ENCODE measurements around the gene WFDC1.

Gene WFDC1

DNA sequence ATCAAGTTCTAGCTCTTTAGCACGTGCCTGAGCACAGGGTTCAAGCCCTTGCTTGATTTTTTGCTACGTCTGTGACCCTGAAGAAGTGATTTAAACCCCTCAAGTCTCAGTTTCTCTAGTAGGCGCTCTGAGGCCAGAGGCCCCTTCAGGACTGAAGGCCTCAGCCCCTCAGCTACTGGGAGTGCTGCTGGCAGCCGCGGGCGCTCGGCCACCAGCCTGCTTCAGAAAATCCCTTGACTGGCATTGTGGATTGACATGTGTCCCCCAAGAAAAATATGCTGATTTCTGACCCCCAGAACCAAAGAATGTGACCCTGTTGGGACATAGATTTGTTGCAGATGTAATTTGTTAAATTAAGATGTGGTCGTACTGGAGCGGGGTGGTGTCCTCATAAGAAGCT is 20.2 kb upstream of the WFDC1 start:
- DNase-seq = no peak

DNA sequence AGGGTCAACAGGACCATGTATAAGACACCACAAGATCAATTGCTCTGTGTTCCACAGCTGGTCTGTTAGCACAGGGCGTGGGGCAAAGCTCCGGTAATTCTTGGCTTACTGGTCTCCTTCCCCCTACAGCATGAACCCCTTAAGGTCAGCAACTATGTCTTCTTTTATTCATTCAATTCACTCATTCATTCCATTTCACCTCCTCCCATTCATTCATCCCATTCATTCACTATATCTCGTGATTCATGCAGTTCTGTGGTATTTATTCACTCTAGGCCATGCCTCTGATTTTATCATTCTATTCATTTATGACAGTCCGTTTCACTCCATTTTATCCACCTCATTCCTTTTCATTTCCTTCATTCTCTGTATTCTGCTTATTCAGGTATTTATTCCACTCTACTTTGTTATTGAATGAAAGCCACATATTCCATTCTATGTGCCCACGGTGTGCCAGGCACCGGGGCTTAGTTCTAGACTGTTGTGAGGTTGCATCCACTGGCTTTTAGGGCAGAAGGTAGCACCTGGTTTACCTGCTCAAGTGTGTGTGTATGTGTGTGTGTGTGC is 19.0 kb upstream of the WFDC1 start:
- no peak for DNase-seq

DNA sequence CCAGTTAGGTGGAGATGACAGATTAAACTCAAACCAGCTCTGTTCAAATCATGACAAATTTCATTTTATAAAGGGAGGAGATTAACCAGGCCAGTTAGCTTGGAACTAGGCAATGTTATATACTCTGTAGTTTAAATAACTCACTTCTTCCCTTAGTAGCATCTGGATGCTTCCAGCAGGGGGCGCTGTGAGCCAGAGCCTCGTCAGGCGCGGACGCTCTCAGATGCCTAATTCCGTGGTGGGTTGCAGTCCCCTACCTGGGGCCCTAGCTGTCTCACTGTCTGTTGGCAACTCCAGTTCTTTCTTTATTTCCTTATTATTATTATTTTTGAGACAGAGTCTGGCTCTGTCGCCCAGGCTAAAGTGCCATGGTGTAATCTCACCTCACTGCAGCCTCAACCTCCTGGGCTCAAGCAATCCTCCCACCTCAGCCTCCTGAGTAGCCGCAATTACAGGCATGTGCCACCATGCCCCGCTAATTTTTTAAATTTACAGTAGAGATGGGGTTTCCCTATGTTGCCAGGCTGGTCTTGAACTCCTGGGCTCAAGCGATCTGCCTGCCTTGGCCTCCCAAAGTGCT is 17.3 kb upstream of the WFDC1 start:
- DNase-seq = no peak

DNA sequence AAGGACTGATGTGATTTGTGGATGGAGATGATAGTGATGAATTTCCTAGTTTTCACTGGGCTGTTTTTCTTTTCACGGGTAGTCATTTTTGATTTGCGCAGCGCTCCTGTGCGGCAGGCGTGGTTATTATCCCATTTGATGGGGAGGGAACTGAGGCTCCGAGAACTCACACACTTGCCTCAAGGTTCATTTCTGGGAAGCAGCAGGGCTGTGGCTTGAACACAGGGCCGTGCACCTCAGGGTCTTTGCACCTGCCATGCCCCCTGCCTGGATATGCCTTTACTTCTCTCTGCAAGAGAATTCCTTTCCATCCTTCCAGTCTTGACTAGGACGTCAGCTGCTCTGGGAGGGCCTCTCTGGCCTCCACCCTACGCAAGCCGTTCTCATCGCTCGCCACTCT is 16.3 kb upstream of the WFDC1 start:
- no peak for DNase-seq

DNA sequence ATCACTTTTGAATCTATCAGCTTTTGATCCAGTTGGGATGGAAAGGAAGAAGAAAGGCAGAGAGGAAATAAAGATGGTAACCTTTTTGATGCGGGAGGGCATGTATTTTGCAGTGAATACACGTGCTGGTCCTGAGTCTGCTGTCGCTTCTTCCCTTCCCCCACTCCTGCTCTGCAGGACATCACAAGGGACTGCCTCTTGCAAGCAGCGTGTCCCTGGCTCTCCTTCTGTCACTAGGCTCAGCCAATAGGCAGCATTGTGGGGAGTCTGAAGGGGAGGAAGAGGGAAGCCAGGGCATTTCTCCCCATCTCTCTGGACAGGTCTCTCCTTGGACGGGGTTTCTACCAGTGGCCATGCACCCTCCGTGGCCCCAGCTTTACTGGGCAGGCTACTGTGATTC is 15.7 kb upstream of the WFDC1 start:
- no peak for DNase-seq

DNA sequence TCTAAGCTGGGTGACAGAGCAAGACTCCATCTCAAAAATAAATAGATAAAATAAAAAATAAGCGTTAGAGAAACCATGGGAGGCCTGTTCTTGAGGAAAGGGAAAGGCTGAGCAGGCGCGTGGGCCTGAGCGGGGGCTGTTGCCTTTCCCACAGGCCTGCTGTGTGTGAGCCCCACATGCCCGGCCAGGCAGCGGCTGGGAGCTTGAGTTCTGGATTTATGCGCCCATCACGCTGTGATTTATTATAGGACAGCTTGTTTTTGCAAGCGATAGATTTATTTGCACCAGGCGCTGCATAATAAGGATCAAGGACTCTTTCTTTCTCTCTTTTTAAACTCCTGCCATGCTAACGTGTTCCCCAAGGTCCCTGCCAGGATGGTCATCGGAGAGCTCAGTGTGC is 14.8 kb upstream of the WFDC1 start:
- no peak for DNase-seq

DNA sequence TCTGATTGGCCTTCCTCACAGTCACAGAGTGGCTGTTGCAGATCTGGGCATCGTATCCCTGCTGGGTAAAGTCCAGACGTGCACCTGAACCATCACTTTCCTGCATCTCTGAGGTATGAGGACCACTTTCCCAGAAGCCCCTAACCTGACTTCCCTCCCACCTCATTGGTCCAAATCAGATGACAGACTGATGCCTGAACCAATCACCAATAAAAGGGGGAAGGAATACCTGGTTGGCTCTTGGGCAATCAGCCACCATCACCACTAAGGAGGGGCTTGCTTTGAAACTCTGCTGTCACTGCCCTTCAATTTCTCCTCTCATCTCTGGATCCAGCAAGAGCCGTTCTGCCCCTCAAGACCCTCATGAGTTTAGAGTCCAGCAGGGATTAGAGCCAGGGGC is 13.6 kb upstream of the WFDC1 start:
- DNase-seq = no peak

DNA sequence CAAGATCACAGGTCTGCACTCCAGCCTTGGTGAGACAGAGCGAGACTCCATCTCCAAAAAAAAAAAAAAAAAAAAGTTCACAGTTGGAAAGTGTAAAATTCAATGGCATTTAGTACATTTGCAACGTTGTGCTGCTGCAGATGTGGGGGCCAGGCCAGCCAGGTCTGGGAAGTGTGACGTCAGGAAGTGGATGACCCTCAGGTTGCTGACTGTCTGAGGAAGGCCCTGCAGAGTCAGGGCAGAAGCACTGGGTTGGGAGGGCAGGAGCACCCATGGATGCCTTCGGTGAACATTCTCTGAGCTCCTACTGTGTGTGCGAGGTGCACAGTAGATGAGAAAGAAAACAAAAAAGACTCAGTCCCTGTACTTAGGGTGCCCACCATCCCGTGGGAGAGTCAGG is 12.1 kb upstream of the WFDC1 start:
- no peak for DNase-seq

DNA sequence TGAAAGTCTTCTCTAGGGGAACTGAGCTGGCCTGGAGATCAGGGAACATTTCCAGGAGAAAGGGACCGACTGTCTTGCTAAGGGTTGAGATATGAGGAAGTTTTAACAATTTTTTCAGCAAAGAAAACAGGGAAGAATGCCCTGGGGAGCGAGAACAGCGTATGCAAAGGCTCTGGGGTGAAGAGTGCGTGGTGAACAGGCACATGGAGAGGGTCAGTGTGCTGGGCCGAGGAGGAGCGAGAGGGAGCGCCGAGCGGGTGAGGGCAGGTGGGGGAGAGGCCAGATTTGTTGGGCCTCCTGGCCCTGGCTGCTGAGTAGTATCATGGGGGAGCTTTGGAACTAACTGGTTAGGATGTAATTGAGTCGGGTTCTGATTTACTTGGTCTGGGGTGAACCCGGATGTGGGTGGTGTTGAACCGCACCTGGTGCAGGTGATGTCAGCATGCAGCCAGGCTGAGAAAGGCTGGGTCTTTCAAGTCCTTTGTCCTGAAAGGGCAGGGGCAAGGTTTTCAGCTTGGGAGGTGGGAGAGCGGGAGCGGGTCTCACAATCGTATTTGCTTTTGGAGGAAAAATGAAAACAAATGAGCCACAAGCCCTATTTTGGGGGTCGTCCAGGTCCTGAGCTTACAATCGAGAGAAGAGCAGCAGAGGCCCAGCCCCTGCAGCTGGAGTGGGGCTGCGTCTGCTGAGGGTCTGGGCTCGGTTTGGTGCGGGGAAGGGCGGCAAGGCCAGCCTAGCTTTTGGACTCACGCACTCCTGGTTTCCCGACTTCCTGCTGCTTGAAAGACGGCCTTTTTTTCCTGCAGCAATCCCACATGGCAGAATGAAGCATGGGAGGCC is 11.1 kb upstream of the WFDC1 start:
- no peak for DNase-seq

DNA sequence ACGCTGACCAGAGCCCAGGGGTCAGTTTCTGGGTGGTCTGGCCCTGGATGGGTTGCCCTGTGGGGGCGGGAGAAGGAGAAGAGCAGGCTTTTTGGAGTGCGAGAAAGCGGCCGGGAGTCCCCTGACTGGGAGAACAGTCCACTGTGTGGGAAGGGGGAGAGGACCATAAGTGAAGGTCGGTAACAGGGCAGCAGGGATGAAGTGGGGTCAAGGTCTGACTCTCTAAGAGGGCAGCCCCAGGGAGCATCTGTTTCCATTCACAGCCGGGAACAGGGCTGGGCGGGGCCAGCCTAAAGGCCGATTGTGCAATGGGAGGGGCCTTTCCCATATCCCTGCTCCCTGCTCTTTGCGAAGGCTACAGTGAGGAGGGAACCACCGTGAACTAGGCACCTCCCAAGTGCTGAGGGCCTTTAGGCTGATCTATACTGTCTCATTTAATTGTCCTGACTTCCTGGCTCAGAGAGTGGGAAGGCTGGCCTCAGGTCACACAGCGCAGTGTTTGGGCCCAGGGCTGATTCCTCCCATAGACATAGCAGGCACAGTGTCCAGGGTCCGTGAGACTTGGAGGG is 10.4 kb upstream of the WFDC1 start:
- no peak for DNase-seq

DNA sequence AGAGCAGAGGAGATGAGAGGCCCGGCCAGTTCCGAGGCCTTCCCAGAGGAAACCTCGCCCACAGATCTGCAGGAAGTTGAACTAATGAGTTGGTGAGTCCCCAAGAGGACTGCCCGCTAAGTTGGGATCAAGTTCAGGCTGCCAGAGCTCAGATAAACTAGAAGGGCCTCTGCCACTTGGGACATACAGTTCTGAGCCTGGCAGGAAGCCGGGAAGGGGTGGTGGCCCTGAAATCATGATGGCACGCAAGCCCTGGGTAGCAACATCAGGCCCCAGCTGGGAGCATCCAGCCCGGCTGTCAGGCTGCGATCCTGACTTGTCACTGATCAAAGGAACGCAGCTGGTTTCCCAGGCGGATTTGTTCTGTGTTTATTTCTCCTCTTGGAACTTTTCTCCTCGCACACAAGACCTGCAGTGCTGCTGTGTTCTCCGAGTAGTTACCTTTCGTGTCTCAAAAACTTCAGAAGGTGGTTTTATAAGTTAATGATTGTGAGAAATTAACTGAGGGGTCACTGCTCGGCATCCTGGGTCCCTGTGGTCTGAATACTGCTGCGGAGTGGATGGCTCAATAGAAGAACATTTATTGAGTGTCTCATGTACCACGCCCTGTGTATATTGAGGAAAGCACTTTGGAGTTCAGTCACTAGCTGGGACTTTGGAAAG is 8.0 kb upstream of the WFDC1 start:
- DNase-seq = no peak

DNA sequence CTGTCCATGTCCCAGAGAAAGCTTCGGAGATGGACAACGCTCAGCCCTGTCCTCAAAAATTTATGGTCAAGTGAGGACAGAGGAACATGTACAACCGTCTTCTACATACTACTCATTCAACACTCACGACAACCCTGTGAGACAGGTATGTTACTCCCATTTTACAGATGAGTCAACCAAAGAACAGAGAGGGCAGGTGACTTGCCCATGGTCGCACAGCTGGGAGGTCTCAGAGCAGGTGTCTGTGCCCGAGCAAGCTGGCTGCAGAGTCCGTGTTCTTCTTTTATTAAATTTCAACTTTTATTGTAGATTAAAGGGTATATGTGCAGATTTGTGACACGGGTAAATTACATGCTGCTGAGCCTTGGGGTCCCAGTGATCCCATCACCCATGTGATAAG is 5.8 kb upstream of the WFDC1 start:
- DNase-seq = no peak

DNA sequence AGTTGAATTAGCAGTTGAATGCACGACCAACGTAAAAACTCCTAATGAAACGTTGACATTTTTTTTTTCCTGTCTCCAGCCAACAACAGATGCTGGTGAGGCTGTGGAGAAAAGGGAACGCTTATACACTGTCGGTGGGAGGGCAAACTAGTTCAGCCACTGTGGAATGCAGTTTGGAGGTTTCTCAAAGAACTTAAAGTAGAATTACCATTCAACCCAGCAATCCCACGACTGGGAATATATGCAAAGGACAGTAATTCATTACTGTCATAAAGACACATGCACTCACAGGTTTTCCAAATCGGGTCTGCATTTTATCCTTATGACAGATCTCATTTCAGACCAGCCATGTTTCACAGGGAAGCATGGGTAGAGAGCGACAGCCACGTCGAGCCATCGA is 3.5 kb upstream of the WFDC1 start:
- no peak for DNase-seq

DNA sequence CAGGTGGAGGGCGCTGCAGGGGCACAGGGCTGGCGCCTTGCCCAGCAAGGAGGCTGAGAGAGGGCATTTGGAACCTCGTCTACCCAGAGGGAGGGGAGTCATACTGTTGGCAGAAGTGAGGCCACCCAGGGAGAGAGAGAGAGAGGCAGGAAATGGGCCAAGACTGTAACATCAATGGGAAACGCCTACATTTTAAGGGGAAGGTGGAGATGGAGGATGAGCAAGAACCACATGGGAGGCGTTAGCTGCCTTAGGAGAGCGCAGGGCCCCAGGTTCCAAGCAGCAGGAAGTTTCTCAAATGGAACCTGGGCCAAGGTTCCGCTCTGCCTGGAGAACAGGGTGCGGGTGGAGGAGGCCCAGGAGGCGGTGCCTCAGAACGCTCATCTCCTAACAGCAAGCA is 2.7 kb upstream of the WFDC1 start:
- peak; percentile 29 for DNase-seq

DNA sequence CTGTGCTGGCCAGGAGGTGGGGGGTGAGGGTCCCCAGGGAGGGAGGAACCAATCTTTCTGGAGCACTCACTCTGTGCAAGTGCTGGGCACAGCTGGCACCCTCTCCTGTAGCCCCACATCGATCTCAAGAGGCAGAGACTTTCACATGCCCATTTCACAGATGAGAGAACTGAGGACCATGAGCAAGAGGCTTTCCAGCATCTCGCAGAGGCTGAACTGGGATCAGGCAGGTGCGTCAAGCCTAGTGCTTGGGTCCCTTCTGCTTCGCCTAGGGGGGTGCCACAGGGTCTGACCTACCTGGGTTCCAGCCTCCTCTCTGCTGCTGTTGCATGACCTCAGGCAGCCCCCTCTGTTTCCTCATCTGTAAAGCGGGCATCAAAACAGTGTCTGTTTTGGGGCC is 1.3 kb upstream of the WFDC1 start:
- DNase-seq = no peak

DNA sequence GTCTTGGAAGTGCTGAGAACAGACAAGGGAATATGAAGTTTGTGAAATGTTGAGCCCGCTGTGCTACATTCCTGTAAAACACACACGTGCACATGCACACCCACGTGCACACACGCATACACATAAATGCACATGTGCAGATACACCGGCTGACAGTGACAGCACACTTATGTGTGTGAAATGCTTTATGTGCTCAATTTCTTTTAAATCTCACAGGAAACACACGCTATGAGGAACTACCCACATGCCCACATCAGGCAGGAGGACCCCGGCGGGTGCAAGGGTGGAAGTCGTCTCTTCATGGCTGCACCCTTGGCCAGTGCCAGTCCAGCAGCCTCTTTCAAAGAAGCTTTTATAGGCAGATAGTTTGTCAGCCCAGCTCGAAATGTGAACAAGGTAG is 561 bp upstream of the WFDC1 start:
- DNase-seq = no peak

DNA sequence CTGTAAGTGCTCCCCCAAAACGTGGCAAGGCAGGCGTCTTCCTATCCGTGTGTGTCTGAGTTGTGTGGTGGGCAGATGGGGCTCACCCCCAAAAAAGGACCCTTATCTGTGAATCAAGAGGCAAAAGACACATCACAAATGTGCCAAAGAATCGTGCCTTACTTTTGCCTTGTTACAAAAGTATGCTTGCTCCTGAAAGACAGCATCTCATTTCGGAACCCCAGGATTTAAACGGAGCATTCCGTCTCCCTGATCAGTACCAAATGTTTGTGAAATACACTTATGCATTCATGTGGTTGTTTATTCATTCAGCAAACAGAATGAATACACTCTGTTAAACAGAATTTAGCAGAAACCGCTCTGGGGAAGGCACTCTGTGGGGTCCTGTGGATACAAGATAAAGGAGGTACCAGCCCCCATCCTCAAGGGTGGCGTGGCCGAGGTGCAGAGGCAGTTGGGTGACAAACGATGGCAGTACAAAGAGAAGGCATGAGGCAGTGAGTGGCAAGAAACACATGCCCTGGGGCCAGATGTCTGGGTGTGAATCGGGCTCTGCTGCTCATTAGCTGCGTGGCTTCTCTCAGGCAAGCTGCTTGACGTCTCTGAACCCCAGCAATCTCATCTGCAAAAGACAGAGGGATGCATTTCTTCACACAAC is 654 bp downstream of the WFDC1 start:
- DNase-seq = no peak

DNA sequence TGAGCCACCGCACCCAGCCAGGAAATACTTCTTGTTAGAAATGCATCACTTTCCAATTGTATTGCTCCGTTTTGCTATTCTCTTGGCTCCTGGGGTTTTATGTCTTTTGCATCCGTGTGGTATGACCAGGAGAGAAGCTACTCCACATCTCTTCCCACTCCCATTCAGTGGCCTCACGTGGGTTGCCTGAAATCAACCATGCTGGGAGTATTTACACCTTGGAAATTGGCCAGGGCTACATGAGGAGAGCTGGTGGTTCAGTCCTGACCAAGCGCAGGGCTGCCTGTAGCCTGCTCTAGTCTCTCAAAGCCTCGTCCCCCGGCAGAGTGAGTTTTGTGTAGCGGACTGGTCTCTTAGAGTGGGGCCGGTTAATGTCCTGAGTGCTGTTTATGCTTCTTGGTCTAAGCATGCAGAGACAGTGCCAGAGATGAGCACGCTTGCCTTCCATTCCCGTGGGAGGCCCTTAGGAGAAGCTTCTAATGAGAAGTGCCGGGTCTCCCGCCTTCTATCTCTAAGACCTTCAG is 3.8 kb downstream of the WFDC1 start:
- DNase-seq = no peak

DNA sequence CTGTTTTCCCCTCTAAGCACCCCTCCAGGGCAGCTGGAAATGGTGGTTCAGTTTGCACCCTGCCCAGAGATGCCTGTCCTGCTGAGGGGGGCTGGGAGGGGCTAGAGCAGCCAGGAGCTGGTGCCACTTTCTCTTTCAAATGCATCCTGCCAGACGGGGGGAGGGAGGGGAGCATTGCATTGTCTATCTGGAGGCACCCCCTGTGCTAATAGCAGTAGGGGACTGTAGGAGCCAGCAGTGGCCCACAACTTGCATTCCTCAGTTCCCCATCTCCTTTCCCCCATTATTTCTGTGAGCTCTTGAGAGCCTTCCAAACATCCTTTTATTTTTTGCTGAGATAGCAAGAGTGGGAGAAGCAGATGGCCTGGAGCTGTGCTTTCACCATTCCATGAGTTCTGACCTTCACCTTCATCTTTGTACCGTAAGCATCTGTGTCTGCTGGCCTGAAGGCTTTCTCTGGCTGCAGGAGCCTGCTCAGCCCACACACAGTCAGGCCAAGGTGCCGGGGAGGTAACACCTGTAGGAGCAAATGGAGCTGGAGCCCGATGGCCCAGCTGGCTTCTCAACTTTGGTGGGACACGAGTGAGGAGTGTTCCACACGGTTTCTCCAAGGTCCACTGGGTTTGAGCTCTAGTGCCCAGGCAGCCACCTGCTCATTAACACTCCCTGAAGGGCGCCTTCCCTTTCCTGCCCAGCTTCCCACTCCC is 5.2 kb downstream of the WFDC1 start:
- DNase-seq = no peak

DNA sequence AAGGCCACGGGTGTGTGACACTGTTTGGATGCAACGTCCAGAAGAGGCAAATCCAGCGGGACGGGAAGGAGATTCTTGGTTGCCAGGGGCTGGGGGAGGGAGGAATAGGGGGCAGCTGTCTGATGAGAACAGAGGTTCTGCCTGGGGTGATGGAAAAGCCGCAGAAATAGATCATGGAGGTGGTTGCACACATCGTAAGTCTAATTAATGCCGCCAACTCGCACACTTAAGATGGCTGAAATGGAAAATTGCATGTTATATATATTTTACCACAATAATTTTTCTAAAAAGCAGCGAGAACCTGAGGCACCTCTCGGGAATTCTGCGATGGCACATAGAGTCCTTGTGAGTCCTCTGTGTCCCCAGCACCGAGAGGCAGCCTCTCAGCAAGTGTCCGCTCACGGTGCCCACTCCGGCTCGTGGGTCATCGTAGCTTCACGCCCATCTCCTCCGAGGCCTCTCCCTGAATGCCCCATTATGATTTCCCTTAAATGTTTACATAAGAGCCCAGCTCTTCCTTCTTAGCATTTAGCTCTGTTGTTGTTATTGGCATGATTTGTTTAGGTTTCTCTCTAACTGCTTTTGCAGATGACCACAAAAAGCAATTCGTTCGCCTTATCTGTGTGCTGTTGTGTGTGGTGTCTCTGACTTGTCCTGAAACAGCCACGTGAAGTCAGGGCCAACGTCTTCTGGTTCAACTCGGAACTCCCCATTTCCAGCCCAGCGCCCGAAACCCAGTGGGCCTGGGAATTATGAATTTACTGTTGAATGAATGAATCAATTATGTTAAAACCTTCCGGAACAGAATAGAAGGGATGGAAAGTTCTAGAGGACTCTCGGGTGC is 7.7 kb downstream of the WFDC1 start:
- no peak for DNase-seq

DNA sequence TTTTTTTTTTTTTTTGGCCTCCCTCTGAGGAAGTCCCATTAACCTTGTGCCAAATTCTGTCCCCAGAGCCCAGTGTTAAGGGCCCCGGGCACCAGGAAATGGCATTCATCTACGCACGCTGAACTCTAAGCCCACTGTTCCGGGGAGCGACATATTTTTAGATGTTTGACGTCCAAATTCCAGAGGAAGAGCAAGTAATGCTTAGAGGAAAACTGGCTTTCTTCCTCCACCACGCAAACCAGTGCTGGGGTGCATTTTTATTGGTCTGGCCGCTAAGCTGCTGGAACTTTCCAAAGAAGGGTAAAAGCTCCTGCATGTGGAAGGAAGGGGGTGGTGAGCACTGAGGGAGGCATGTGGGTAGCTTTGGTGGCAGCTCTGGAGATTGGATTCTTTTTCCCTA is 8.3 kb downstream of the WFDC1 start:
- DNase-seq = no peak
